Measurements from ENCODE around the gene TTF2.
"Not testable (repeated sequence)": the region's sequence is repeated elsewhere in the genome, so short reads cannot be mapped to it uniquely, and the experiment has no call there.

GRCh38 chr1:117119144-117119543 lies 59.0 kb downstream of the TTF2 start:
- not testable (repeated sequence) for TF ChIP-seq ELF4 (IDR thresholded peaks at IDR 0.05); SUZ12 (IDR thresholded peaks at IDR 0.05); TARDBP (IDR thresholded peaks at IDR 0.05); LEF1 (IDR thresholded peaks at IDR 0.05; ENCODE audit: borderline replicate concordance); CTBP1 (IDR thresholded peaks at IDR 0.05; ENCODE audit: borderline replicate concordance)
